ENCODE measurements around the gene LDLRAD1.

- TF ChIP-seq, protein P1, sequence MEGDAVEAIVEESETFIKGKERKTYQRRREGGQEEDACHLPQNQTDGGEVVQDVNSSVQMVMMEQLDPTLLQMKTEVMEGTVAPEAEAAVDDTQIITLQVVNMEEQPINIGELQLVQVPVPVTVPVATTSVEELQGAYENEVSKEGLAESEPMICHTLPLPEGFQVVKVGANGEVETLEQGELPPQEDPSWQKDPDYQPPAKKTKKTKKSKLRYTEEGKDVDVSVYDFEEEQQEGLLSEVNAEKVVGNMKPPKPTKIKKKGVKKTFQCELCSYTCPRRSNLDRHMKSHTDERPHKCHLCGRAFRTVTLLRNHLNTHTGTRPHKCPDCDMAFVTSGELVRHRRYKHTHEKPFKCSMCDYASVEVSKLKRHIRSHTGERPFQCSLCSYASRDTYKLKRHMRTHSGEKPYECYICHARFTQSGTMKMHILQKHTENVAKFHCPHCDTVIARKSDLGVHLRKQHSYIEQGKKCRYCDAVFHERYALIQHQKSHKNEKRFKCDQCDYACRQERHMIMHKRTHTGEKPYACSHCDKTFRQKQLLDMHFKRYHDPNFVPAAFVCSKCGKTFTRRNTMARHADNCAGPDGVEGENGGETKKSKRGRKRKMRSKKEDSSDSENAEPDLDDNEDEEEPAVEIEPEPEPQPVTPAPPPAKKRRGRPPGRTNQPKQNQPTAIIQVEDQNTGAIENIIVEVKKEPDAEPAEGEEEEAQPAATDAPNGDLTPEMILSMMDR (IDR thresholded peaks at IDR 0.05): no peak
- no peak for TF ChIP-seq EZH2 (IDR thresholded peaks at IDR 0.05)
Measured at GRCh38 chr1:53986458-53986857, 31.5 kb downstream of the LDLRAD1 start.

All from neural progenitor cell (in vitro differentiated cells).